Stomach (tissue), 9 donors: ENCODE measurements around the gene ORM1. TPM values are rescaled to one million over a fixed set of nuclear protein-coding genes. Genes with fewer than 3 reads are reported as not detected.

Experiments used
- DNase-seq, 2 donors: peaks; one replicate each; pipeline versions ENCODE4 v3.0.0 to v3.0.0-alpha.2; 2013 to 2019
- H3K27ac ChIP-seq, 5 donors: fragments of 200-600 bp in 4 of 5; sonication (generic) in 4 of 5; one replicate each; pipeline ENCODE4 v1.5.1; 2013 to 2019; ENCODE audit warnings: mild to moderate bottlenecking in 1 of 5, moderate library complexity in 1 of 5
- H3K27me3 ChIP-seq, 3 donors: fragments of 200-600 bp; sonication (generic); one replicate each; pipeline ENCODE4 v1.5.1; 2017 to 2019; ENCODE audit warnings: mixed run types in 1 of 3
- H3K36me3 ChIP-seq, 4 donors: fragments of 200-600 bp; sonication (generic); 1 replicate in 3 of 4; 2 replicates in 1 of 4; pipeline ENCODE4 v1.5.1; 2016 to 2019
- H3K4me1 ChIP-seq, 4 donors: fragments of 200-600 bp; sonication (generic); one replicate each; pipeline ENCODE4 v1.5.1; 2016 to 2019
- H3K4me3 ChIP-seq, 4 donors: fragments of 200-600 bp; sonication (generic) in 3 of 4; one replicate each; pipeline ENCODE4 v1.5.1; 2016 to 2019; ENCODE audit warnings: mild to moderate bottlenecking in 1 of 4
- H3K9me3 ChIP-seq, 4 donors: fragments of 200-600 bp; sonication (generic); one replicate each; pipeline ENCODE4 v1.5.1; 2016 to 2019
- EP300 ChIP-seq: sonication (generic); formaldehyde crosslinking; IDR thresholded peaks from one replicate; pipeline ENCODE4 v1.6.1; 2017; ENCODE audit warnings: antibody characterized with exemption
- POLR2A ChIP-seq, 4 donors: fragments of 450-650 bp; IDR thresholded peaks; one replicate each; pipeline ENCODE4 v1.6.1; 2016; ENCODE audit warnings: antibody characterized with exemption in 4 of 4, control low read depth in 2 of 4, mild to moderate bottlenecking in 1 of 4, moderate library complexity in 1 of 4
- POLR2AphosphoS5 ChIP-seq, 3 donors: sonication (generic); formaldehyde crosslinking; IDR thresholded peaks; one replicate each; pipeline ENCODE4 v1.6.1; 2016; ENCODE audit warnings: antibody characterized with exemption in 3 of 3
- WGBS, 5 donors: extraction: QIAGEN DNeasy Blood & Tissue Kit in 3 of 5; methylation state at CpG; one replicate each; pipeline versions ENCODE4 v1.1.5 to v1.1.7; 2013 to 2018; 5-methylcytosine and 5-hydroxymethylcytosine counted together
- intact Hi-C: fragments of 100-400 bp; cut with DNase I; formaldehyde crosslinking; loops from one replicate; pipeline ENCODE4 v1.15.1; 2023; ENCODE audit warnings: low total_unique reads
- polyA plus RNA-seq, 3 donors: library from polyadenylated mRNA; stranded (reverse); fragments of 200-250 nt; gene quantifications; one replicate each; pipeline ENCODE4 v1.2.3, GENCODE V29; 2013
- total RNA-seq, 5 donors: library from RNA; depleted of rRNA; stranded (reverse); fragments of >200 nt; gene quantifications; one replicate each; pipeline versions ENCODE4 v1.1.0 to v1.2.3, GENCODE V29; 2014 to 2016
- TF ChIP-seq, protein P1 (sequence below), 7 experiments: fragments of 450-650 bp in 4 of 7; fragments of 200-600 bp in 3 of 7; sonication (generic) in 3 of 7; IDR thresholded peaks; one replicate each; pipeline ENCODE4 v1.5.1; 2016 to 2019; ENCODE audit warnings: antibody characterized with exemption in 7 of 7, control low read depth in 2 of 7, mild to moderate bottlenecking in 1 of 7
- donor health status: healthy with polysubstance abuse.
- donor health status: Bipolar disorder and iron deficiency.
- donor health status: healthy.

ORM1 gene
- total and polyA plus RNA-seq, 8 donors, result 1.6 to 14.8 (median 2.9) TPM; not detected in 3

GRCh38 chr9:114335745-114336144, 12.8 kb downstream of the ORM1 start:
- Histone ChIP-seq H3K36me3 (peaks cover 43 to 65% (median 65%) of the 10 kb centered on the region in 4 donors), H3K27ac (no peak overlapping the region), H3K9me3 (no peaks in the 10 kb centered on the region), H3K27me3 (no peaks in the 10 kb centered on the region), H3K4me1 (peaks cover 0 to 13% (median 6%) of the 10 kb centered on the region in 4 donors), H3K4me3 (no peak overlapping the region)
- DNase-seq, result no peak
- TF ChIP-seq, protein P1, sequence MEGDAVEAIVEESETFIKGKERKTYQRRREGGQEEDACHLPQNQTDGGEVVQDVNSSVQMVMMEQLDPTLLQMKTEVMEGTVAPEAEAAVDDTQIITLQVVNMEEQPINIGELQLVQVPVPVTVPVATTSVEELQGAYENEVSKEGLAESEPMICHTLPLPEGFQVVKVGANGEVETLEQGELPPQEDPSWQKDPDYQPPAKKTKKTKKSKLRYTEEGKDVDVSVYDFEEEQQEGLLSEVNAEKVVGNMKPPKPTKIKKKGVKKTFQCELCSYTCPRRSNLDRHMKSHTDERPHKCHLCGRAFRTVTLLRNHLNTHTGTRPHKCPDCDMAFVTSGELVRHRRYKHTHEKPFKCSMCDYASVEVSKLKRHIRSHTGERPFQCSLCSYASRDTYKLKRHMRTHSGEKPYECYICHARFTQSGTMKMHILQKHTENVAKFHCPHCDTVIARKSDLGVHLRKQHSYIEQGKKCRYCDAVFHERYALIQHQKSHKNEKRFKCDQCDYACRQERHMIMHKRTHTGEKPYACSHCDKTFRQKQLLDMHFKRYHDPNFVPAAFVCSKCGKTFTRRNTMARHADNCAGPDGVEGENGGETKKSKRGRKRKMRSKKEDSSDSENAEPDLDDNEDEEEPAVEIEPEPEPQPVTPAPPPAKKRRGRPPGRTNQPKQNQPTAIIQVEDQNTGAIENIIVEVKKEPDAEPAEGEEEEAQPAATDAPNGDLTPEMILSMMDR (IDR thresholded peaks at IDR 0.05), result no peak
- no peak for TF ChIP-seq EP300
- TF ChIP-seq POLR2AphosphoS5 (IDR thresholded peaks at IDR 0.05), result no peak
- TF ChIP-seq POLR2A (IDR thresholded peaks at IDR 0.05), result no peak
- 58 to 86% (median 81%) methylated on average over 2 of the region's 2 CpGs for WGBS, 5 donors
- intact Hi-C loops, result no loop called here

GRCh38 chr9:114336157-114336556, 13.3 kb downstream of the ORM1 start:
- Histone ChIP-seq H3K4me1 (peaks cover 0 to 13% (median 1%) of the 10 kb centered on the region in 4 donors), H3K4me3 (no peak overlapping the region), H3K27me3 (no peaks in the 10 kb centered on the region), H3K36me3 (peaks cover 47 to 69% (median 69%) of the 10 kb centered on the region in 4 donors), H3K9me3 (no peaks in the 10 kb centered on the region), H3K27ac (no peak overlapping the region)
- TF ChIP-seq POLR2A (IDR thresholded peaks at IDR 0.05) (no peak), EP300 (no peak), POLR2AphosphoS5 (IDR thresholded peaks at IDR 0.05) (no peak)
- TF ChIP-seq, protein P1 (IDR thresholded peaks at IDR 0.05), result no peak
- WGBS, 5 donors, result 76 to 85% (median 82%) methylated on average over 10 of the region's 10 CpGs
- intact Hi-C loops, result no loop called here
- no peak for DNase-seq

- H3K36me3 ChIP-seq, result peaks cover 52 to 76% (median 76%) of the 10 kb centered on the region in 4 donors
- no peaks in the 10 kb centered on the region for H3K27me3 ChIP-seq
- peaks cover 0 to 13% (median 0%) of the 10 kb centered on the region in 4 donors for H3K4me1 ChIP-seq
- H3K4me3 ChIP-seq, result no peak overlapping the region
- no peak for DNase-seq
- TF ChIP-seq, protein P1 (IDR thresholded peaks at IDR 0.05), result no peak
- WGBS, 5 donors, result 91 to 95% (median 94%) methylated on average over 23 of the region's 23 CpGs
- intact Hi-C loops, result no loop called here
- no peaks in the 10 kb centered on the region for H3K9me3 ChIP-seq
- H3K27ac ChIP-seq, result no peak overlapping the region
These were observed 13.9 kb downstream of the ORM1 start for GRCh38 chr9:114336699-114337395.

DNA sequence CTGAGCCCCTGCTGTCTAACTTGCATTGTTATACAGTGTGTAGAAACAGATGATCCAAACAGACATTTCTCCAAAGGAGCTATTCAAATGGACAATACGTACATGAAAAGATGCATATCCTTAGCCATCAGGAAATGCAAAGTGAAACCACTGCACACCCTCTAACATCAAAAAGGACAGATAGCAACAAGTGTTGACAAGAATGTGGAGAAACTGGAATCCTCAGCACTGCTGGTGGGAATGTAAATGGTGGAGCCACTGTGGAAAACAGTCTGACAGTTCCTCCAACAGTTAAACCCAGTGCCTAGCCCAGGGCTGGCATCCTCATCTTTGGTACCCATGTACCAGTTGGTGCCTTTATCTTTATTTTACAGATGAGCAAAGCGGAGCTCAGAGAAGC, 15.3 kb downstream of the ORM1 start:
- intact Hi-C loops, result no loop called here
- Histone ChIP-seq H3K27ac (no peak overlapping the region), H3K4me3 (no peak overlapping the region), H3K36me3 (peaks cover 66 to 90% (median 89%) of the 10 kb centered on the region in 4 donors), H3K4me1 (peaks cover 0 to 13% (median 0%) of the 10 kb centered on the region in 4 donors), H3K27me3 (no peaks in the 10 kb centered on the region), H3K9me3 (no peaks in the 10 kb centered on the region)
- DNase-seq, result no peak
- WGBS, 5 donors, result 91 to 100% (median 94%) methylated on average over 2 of the region's 2 CpGs
- no peak for TF ChIP-seq EP300
- TF ChIP-seq, protein P1 (IDR thresholded peaks at IDR 0.05), result no peak
- TF ChIP-seq POLR2A (IDR thresholded peaks at IDR 0.05), result no peak
- TF ChIP-seq POLR2AphosphoS5 (IDR thresholded peaks at IDR 0.05), result no peak
